ENCODE measurements around the gene GPR137B.
A peak's percentile ranks its signal among the peaks of the same experiment; 100 is the strongest.

Gene GPR137B

GRCh38 chr1:236200925-236201324 lies 58.6 kb downstream of the GPR137B start:
- no peak for DNase-seq (ENCODE audit: low spot score)

GRCh38 chr1:236201786-236202185 lies 59.4 kb downstream of the GPR137B start:
- DNase-seq (ENCODE audit: low spot score) = no peak

GRCh38 chr1:236204039-236204438 lies 61.7 kb downstream of the GPR137B start:
- DNase-seq (ENCODE audit: low spot score) = no peak

GRCh38 chr1:236204656-236205055 lies 62.3 kb downstream of the GPR137B start:
- DNase-seq (ENCODE audit: low spot score) = no peak

GRCh38 chr1:236206548-236206947 lies 64.2 kb downstream of the GPR137B start:
- DNase-seq (ENCODE audit: low spot score) = peak; percentile 4

- no peak for DNase-seq (ENCODE audit: low spot score)
Observed at GRCh38 chr1:236207121-236207520, 64.8 kb downstream of the GPR137B start.

GRCh38 chr1:236207569-236207968 lies 65.2 kb downstream of the GPR137B start:
- no peak for DNase-seq (ENCODE audit: low spot score)

- no peak for DNase-seq (ENCODE audit: low spot score)
Observed at GRCh38 chr1:236209185-236209584, 66.8 kb downstream of the GPR137B start.

GRCh38 chr1:236209713-236210112 lies 67.4 kb downstream of the GPR137B start:
- no peak for DNase-seq (ENCODE audit: low spot score)

GRCh38 chr1:236211815-236212214 lies 69.5 kb downstream of the GPR137B start:
- DNase-seq (ENCODE audit: low spot score) = no peak

- no peak for DNase-seq (ENCODE audit: low spot score)
Observed at GRCh38 chr1:236213534-236213933, 71.2 kb downstream of the GPR137B start.

- DNase-seq (ENCODE audit: low spot score) = no peak
Observed at GRCh38 chr1:236214761-236215160, 72.4 kb downstream of the GPR137B start.

GRCh38 chr1:236220473-236220872 lies 78.1 kb downstream of the GPR137B start:
- no peak for DNase-seq (ENCODE audit: low spot score)

GRCh38 chr1:236222632-236223031 lies 80.3 kb downstream of the GPR137B start:
- no peak for DNase-seq (ENCODE audit: low spot score)

- no peak for DNase-seq (ENCODE audit: low spot score)
Observed at GRCh38 chr1:236228411-236228810, 86.1 kb downstream of the GPR137B start.

- no peak for DNase-seq (ENCODE audit: low spot score)
Observed at GRCh38 chr1:236235116-236235515, 92.8 kb downstream of the GPR137B start.

- no peak for DNase-seq (ENCODE audit: low spot score)
Observed at GRCh38 chr1:236239092-236239585, 96.8 kb downstream of the GPR137B start.

- no peak for DNase-seq (ENCODE audit: low spot score)
Observed at GRCh38 chr1:236240675-236241074, 98.3 kb downstream of the GPR137B start.

- DNase-seq (ENCODE audit: low spot score) = no peak
Observed at GRCh38 chr1:236242568-236242967, 100.2 kb downstream of the GPR137B start.

GRCh38 chr1:236247286-236247685 lies 104.9 kb downstream of the GPR137B start:
- DNase-seq (ENCODE audit: low spot score) = no peak

GRCh38 chr1:236251587-236251986 lies 109.2 kb downstream of the GPR137B start:
- no peak for DNase-seq (ENCODE audit: low spot score)

- no peak for DNase-seq (ENCODE audit: low spot score)
Observed at GRCh38 chr1:236253119-236253518, 110.8 kb downstream of the GPR137B start.

- DNase-seq (ENCODE audit: low spot score) = no peak
Observed at GRCh38 chr1:236253918-236254637, 111.7 kb downstream of the GPR137B start.

GRCh38 chr1:236257216-236257615 lies 114.9 kb downstream of the GPR137B start:
- DNase-seq (ENCODE audit: low spot score) = no peak
